SK-N-SH (cell line): ENCODE results near the gene WBP2. TPM values are rescaled to one million over a fixed set of nuclear protein-coding genes. Genes with fewer than 3 reads are reported as not detected.

ENCODE experiments used
- CTCF ChIA-PET: fragments of 300-600, 350-600 bp; formaldehyde crosslinking; extraction: SDS; loops from one replicate; lab custom pipeline; 2021; lab: Yijun Ruan, JAX
- POLR2A ChIA-PET: fragments of 350-600 bp; sonication (Branson Sonifier 250); formaldehyde crosslinking; extraction: SDS; loops from one replicate; lab custom pipeline; 2020; ENCODE audit warnings: antibody characterized with exemption, inconsistent platforms; lab: Yijun Ruan, JAX
- DNase-seq: peaks from one replicate; pipeline ENCODE4 v3.0.0; 2012
- H2AFZ ChIP-seq: fragments of 200-600 bp; sonication (generic); 2 replicates; pipeline ENCODE4 v1.8.1; 2016; ENCODE audit warnings: antibody characterized with exemption, mild to moderate bottlenecking, low read depth
- H3F3A ChIP-seq: fragments of 200-600 bp; sonication (generic); replicated peaks from 2 replicates; pipeline ENCODE3; 2016; ENCODE audit warnings: antibody characterized with exemption, mild to moderate bottlenecking; ENCODE audit not compliant: insufficient read depth
- H3K27ac ChIP-seq, 2 experiments: fragments of 200-500 bp in 1 of 2; fragments of 200-600 bp in 1 of 2; sonication (Bioruptor generic) in 1 of 2; sonication (generic), shearing (Covaris generic) in 1 of 2; 2 replicates each; pipeline versions ENCODE4 v1.5.1 to v1.6.1; 2014 to 2016; ENCODE audit warnings: low read depth in 2 of 2, inconsistent platforms in 1 of 2, low read length in 1 of 2, mild to moderate bottlenecking in 1 of 2, mixed read lengths in 1 of 2
- H3K27me3 ChIP-seq: fragments of 200-600 bp; sonication (generic), shearing (Covaris generic); 2 replicates; pipeline ENCODE4 v1.6.1; 2016; ENCODE audit warnings: mixed run types; ENCODE audit not compliant: insufficient read depth
- H3K36me3 ChIP-seq, 2 experiments: fragments of 200-500 bp in 1 of 2; fragments of 200-600 bp in 1 of 2; sonication (Bioruptor generic) in 1 of 2; sonication (generic) in 1 of 2; replicated peaks in 1 of 2; 2 replicates each; pipeline versions ENCODE3 to v1.5.1; 2014 to 2016; ENCODE audit warnings: low read length in 1 of 2, mild to moderate bottlenecking in 1 of 2; ENCODE audit not compliant: insufficient read depth in 2 of 2, control insufficient read depth in 1 of 2
- H3K4me1 ChIP-seq, 2 experiments: fragments of 200-500 bp in 1 of 2; fragments of 200-600 bp in 1 of 2; sonication (Bioruptor generic) in 1 of 2; sonication (generic), shearing (Covaris generic) in 1 of 2; 2 replicates each; pipeline versions ENCODE4 v1.5.1 to v1.6.1; 2014 to 2016; ENCODE audit warnings: low read depth in 1 of 2, low read length in 1 of 2, mixed run types in 1 of 2; ENCODE audit not compliant: insufficient read depth in 2 of 2, control insufficient read depth in 1 of 2
- H3K4me2 ChIP-seq: fragments of 200-600 bp; sonication (generic), shearing (Covaris generic); 2 replicates; pipeline ENCODE4 v1.6.1; 2017; ENCODE audit warnings: mixed run types
- H3K4me3 ChIP-seq, 2 experiments: fragments of 200-500 bp in 1 of 2; fragments of 200-600 bp in 1 of 2; sonication (Bioruptor generic) in 1 of 2; sonication (generic), shearing (Covaris generic) in 1 of 2; 2 replicates each; pipeline versions ENCODE4 v1.5.1 to v1.8.1; 2014 to 2016; ENCODE audit warnings: low read depth in 2 of 2, inconsistent platforms in 1 of 2, low read length in 1 of 2, mild to moderate bottlenecking in 1 of 2, mixed read lengths in 1 of 2, moderate library complexity in 1 of 2
- H3K79me2 ChIP-seq: fragments of 200-600 bp; sonication (generic); 2 replicates; pipeline ENCODE4 v1.8.1; 2017; ENCODE audit warnings: mild to moderate bottlenecking; ENCODE audit not compliant: insufficient read depth
- H3K9ac ChIP-seq: fragments of 200-600 bp; sonication (generic); 2 replicates; pipeline ENCODE4 v1.6.1; 2017; ENCODE audit warnings: mixed run types
- H3K9me2 ChIP-seq: fragments of 200-600 bp; sonication (generic); 2 replicates; pipeline ENCODE4 v1.6.1; 2017; ENCODE audit warnings: mixed run types
- H3K9me3 ChIP-seq: fragments of 200-600 bp; sonication (generic); 2 replicates; pipeline ENCODE4 v1.6.1; 2017; ENCODE audit warnings: mixed run types, mild to moderate bottlenecking, moderate library complexity
- H4K20me1 ChIP-seq: fragments of 200-600 bp; sonication (generic); 2 replicates; pipeline ENCODE4 v1.6.1; 2017; ENCODE audit warnings: mild to moderate bottlenecking, mixed run types; ENCODE audit not compliant: insufficient read depth
- CHD2 ChIP-seq: fragments of 150-350 bp; IDR thresholded peaks from 2 replicates; pipeline ENCODE4 v1.6.1; 2018; ENCODE audit warnings: low read length; ENCODE audit not compliant: partially characterized antibody
- EP300 ChIP-seq, 2 experiments: IDR thresholded peaks; 2 replicates each; pipeline versions ENCODE4 v1.4.0 to v1.6.1; 2012; ENCODE audit warnings: borderline replicate concordance in 1 of 2, low read depth in 1 of 2, low read length in 1 of 2
- EZH2phosphoT487 ChIP-seq: fragments of 200-600 bp; sonication (generic); IDR thresholded peaks from 2 replicates; pipeline ENCODE4 v1.6.1; 2017; ENCODE audit warnings: low read depth, mixed run types, mild to moderate bottlenecking, antibody characterized with exemption, moderate library complexity, borderline replicate concordance
- FOSL2 ChIP-seq: IDR thresholded peaks from 2 replicates; pipeline ENCODE4 v1.4.0; 2012; ENCODE audit warnings: low read depth, mild to moderate bottlenecking, moderate library complexity, borderline replicate concordance
- FOXM1 ChIP-seq: IDR thresholded peaks from 2 replicates; pipeline ENCODE4 v1.4.0; 2012; ENCODE audit warnings: low read depth, mild to moderate bottlenecking
- GABPA ChIP-seq: IDR thresholded peaks from 2 replicates; pipeline ENCODE4 v1.4.0; 2012; ENCODE audit warnings: low read depth, mild to moderate bottlenecking
- GATA2 ChIP-seq: sonication (generic); formaldehyde crosslinking; IDR thresholded peaks from 2 replicates; pipeline ENCODE4 v1.5.0; 2020; ENCODE audit warnings: mild to moderate bottlenecking, missing genetic modification reagents
- NFIC ChIP-seq: IDR thresholded peaks from 2 replicates; pipeline ENCODE4 v1.4.0; 2012; ENCODE audit warnings: borderline replicate concordance
- POLR2AphosphoS5 ChIP-seq: IDR thresholded peaks from 2 replicates; pipeline ENCODE4 v1.6.1; 2012; ENCODE audit warnings: low read depth, low read length
- RAD21 ChIP-seq: IDR thresholded peaks from 2 replicates; pipeline ENCODE4 v1.6.1; 2012; ENCODE audit warnings: mild to moderate bottlenecking, low read length
- RXRA ChIP-seq: IDR thresholded peaks from 2 replicates; pipeline ENCODE4 v1.4.0; 2012; ENCODE audit warnings: low read depth, mild to moderate bottlenecking, borderline replicate concordance
- SMC3 ChIP-seq: IDR thresholded peaks from 2 replicates; pipeline ENCODE4 v1.6.1; 2012; ENCODE audit warnings: low read depth, low read length, improper control_type of control experiment
- TEAD4 ChIP-seq: IDR thresholded peaks from 2 replicates; pipeline ENCODE4 v1.4.0; 2012; ENCODE audit warnings: mild to moderate bottlenecking, borderline replicate concordance; ENCODE audit not compliant: insufficient read depth
- WGBS: methylation state at CpG from one replicate; pipeline ENCODE4 v1.1.6; 2017; ENCODE audit warnings: low lambda C conversion rate; 5-methylcytosine and 5-hydroxymethylcytosine counted together
- polyA plus RNA-seq, 3 experiments: library from polyadenylated mRNA; depleted of rRNA; stranded (reverse); fragments of >200 nt; gene quantifications; 2 replicates each; pipeline ENCODE4 v1.2.3, GENCODE V29; 2012
- TF ChIP-seq, protein P1 (sequence below): IDR thresholded peaks from 2 replicates; pipeline ENCODE4 v1.4.0; 2012; ENCODE audit warnings: low read depth, borderline replicate concordance
- TF ChIP-seq, protein P2 (sequence below): fragments of 200-600 bp; sonication (generic); IDR thresholded peaks from 2 replicates; pipeline ENCODE4 v1.6.1; 2017; ENCODE audit warnings: antibody characterized with exemption, mild to moderate bottlenecking, moderate library complexity
- TF ChIP-seq, protein P3 (sequence below): IDR thresholded peaks from 2 replicates; pipeline ENCODE4 v1.4.0; 2012; ENCODE audit warnings: low read depth

WBP2 gene
- polyA plus RNA-seq, 1 of the 3 experiments (the other 2 are of a cell fraction): 55.8 TPM

DNA sequence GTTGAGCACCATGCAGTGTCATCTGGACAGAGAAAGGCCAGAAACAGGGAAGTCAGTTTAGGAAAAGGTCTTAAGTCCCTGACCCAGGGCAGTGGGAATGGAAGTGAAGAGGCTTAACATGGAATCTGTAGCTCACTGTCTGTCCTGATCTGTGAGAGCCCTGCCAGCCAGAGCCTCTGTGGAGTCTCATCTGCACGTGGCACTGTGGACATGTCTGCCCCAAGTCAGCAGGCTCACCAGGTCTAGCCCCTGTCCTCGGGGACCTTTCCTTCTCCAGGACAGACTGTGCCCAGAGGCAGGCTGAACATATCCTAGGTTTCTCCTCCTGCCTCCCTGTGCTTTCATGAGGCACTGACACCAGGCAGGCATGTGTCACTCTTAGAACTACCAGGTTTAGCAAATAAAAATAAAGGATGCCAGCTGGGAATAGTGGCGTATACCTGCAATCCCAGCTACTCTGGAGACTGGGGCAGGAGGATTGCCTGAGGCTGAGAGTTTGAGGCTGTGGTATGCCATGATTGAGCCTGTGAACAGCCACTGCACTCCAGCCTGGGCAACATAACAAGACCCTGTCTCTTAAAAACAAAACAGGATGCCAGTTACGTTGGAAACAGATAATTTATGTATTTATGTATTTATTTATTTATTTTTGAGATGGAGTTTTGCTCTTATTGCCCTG, 48.2 kb downstream of the WBP2 start:
- 85% methylated on average over 3 of the region's 4 CpGs for WGBS
- Histone ChIP-seq H3K9me3 (no peaks in the 10 kb centered on the region), H4K20me1 (no peaks in the 10 kb centered on the region), H3K4me2 (no peak overlapping the region), H3K27ac (no peak overlapping the region), H2AFZ (no peak overlapping the region), H3K9ac (no peak overlapping the region), H3K9me2 (no peaks in the 10 kb centered on the region), H3F3A (no peaks in the 10 kb centered on the region), H3K27me3 (no peaks in the 10 kb centered on the region), H3K79me2 (peaks cover 48% of the 10 kb centered on the region; the same call in 1 of the 2 replicates), H3K4me1 (peaks cover 0 to 6% of the 10 kb centered on the region in 2 experiments; a peak in 1 of 4 replicates), H3K36me3 (peaks cover 0 to 7% of the 10 kb centered on the region in 2 experiments), H3K4me3 (no peak overlapping the region)
- ChIA-PET CTCF (interaction anchor here (0.6 to 3.1 kb wide), 13 partner anchors 7 to 181 kb away, joined by 3 to 18 read pairs (median 4); partner anchors contain the start of gene UNC13D), POLR2A (no interaction called here)
- TF ChIP-seq RAD21: no peak
- TF ChIP-seq, protein P1, sequence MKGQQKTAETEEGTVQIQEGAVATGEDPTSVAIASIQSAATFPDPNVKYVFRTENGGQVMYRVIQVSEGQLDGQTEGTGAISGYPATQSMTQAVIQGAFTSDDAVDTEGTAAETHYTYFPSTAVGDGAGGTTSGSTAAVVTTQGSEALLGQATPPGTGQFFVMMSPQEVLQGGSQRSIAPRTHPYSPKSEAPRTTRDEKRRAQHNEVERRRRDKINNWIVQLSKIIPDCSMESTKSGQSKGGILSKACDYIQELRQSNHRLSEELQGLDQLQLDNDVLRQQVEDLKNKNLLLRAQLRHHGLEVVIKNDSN: no peak
- no peak for TF ChIP-seq POLR2AphosphoS5
- TF ChIP-seq, protein P2, sequence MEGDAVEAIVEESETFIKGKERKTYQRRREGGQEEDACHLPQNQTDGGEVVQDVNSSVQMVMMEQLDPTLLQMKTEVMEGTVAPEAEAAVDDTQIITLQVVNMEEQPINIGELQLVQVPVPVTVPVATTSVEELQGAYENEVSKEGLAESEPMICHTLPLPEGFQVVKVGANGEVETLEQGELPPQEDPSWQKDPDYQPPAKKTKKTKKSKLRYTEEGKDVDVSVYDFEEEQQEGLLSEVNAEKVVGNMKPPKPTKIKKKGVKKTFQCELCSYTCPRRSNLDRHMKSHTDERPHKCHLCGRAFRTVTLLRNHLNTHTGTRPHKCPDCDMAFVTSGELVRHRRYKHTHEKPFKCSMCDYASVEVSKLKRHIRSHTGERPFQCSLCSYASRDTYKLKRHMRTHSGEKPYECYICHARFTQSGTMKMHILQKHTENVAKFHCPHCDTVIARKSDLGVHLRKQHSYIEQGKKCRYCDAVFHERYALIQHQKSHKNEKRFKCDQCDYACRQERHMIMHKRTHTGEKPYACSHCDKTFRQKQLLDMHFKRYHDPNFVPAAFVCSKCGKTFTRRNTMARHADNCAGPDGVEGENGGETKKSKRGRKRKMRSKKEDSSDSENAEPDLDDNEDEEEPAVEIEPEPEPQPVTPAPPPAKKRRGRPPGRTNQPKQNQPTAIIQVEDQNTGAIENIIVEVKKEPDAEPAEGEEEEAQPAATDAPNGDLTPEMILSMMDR: no peak
- TF ChIP-seq, protein P3, sequence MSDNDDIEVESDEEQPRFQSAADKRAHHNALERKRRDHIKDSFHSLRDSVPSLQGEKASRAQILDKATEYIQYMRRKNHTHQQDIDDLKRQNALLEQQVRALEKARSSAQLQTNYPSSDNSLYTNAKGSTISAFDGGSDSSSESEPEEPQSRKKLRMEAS: no peak
- no peak for TF ChIP-seq RXRA
- TF ChIP-seq NFIC: no peak
- no peak for DNase-seq

DNA sequence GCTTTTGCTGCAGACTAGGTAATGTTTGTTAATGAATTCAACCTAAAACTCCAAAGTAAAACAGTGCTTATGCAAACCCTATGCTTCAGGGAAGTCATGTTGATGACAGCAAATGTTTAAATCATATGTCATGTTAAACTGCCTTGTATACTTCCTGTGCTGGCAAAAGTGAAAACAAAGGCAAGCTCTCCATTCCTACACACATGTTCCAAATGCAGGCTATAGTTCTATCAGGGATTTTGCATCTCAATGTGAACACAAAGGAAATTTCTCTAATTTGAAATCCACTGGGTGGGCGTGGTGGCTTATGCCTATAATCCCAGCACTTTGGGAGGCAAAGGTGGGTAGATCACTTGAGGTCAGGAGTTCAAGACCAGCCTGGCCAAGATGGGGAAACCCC, 51.3 kb downstream of the WBP2 start:
- no peak for DNase-seq
- Histone ChIP-seq H3K27me3 (no peaks in the 10 kb centered on the region), H3K4me3 (no peak overlapping the region), H2AFZ (no peak overlapping the region), H3K9me2 (no peaks in the 10 kb centered on the region), H3K9me3 (no peaks in the 10 kb centered on the region), H3K4me1 (peaks cover 0 to 2% of the 10 kb centered on the region in 2 experiments; a peak in 1 of 4 replicates), H3K36me3 (no peaks in the 10 kb centered on the region), H3F3A (no peaks in the 10 kb centered on the region), H3K27ac (no peak overlapping the region), H3K79me2 (peaks cover 64% of the 10 kb centered on the region; the same call in 1 of the 2 replicates), H4K20me1 (no peaks in the 10 kb centered on the region), H3K9ac (no peak overlapping the region), H3K4me2 (no peak overlapping the region)
- POLR2A ChIA-PET: interaction anchor here (1.3 to 1.7 kb wide), 3 partner anchors 18 to 24 kb away, joined by 4 to 5 read pairs (median 4); a partner anchor contains a TSS
- CTCF ChIA-PET: interaction anchor here (0.9 to 3.4 kb wide), 10 partner anchors 9 to 476 kb away, joined by 3 to 24 read pairs (median 6); partner anchors contain the start of gene SMIM5
- WGBS: 95% methylated on average over 1 of the region's 1 CpG
- TF ChIP-seq EP300 (IDR thresholded peaks at IDR 0.05; ENCODE audit: borderline replicate concordance in 1 of 2, low read depth in 1 of 2, low read length in 1 of 2) (no peak), TEAD4 (no peak), GATA2 (CRISPR knock-in tag) (no peak), EZH2phosphoT487 (no peak), FOXM1 (no peak), SMC3 (no peak), FOSL2 (no peak), GABPA (no peak), CHD2 (no peak)
